DMS 273 (cell line): ENCODE measurements around the gene TMEM123.

Source experiments
- DNase-seq: peaks from one replicate; lab custom pipeline; 2025; ENCODE audit not compliant: unreplicated experiment; lab: John Stamatoyannopoulos, UW

TMEM123 gene

GRCh38 chr11:102428696-102429095 lies 23.9 kb downstream of the TMEM123 start:
- no peak for DNase-seq

GRCh38 chr11:102427068-102427467 lies 25.5 kb downstream of the TMEM123 start:
- DNase-seq, result no peak

- no peak for DNase-seq
Measured at GRCh38 chr11:102426570-102426969, 26.0 kb downstream of the TMEM123 start.

- DNase-seq, result peak; percentile 10
Measured at GRCh38 chr11:102426000-102426399, 26.6 kb downstream of the TMEM123 start.

GRCh38 chr11:102423936-102424335 lies 28.6 kb downstream of the TMEM123 start:
- no peak for DNase-seq

- no peak for DNase-seq
Measured at GRCh38 chr11:102422817-102423712, 29.5 kb downstream of the TMEM123 start.

GRCh38 chr11:102421261-102421660 lies 31.3 kb downstream of the TMEM123 start:
- peak; percentile 42 for DNase-seq

GRCh38 chr11:102420547-102420946 lies 32.0 kb downstream of the TMEM123 start:
- no peak for DNase-seq

- DNase-seq, result no peak
Measured at GRCh38 chr11:102419181-102419580, 33.4 kb downstream of the TMEM123 start.

GRCh38 chr11:102416976-102417375 lies 35.6 kb downstream of the TMEM123 start:
- no peak for DNase-seq

- DNase-seq, result no peak
Measured at GRCh38 chr11:102415304-102415916, 37.2 kb downstream of the TMEM123 start.

GRCh38 chr11:102414559-102414958 lies 38.0 kb downstream of the TMEM123 start:
- no peak for DNase-seq

- no peak for DNase-seq
Measured at GRCh38 chr11:102413497-102413896, 39.1 kb downstream of the TMEM123 start.

- no peak for DNase-seq
Measured at GRCh38 chr11:102411142-102411541, 41.4 kb downstream of the TMEM123 start.

- DNase-seq, result no peak
Measured at GRCh38 chr11:102410382-102410784, 42.2 kb downstream of the TMEM123 start.

- no peak for DNase-seq
Measured at GRCh38 chr11:102408339-102408738, 44.2 kb downstream of the TMEM123 start.

- DNase-seq, result no peak
Measured at GRCh38 chr11:102407901-102408300, 44.7 kb downstream of the TMEM123 start.

GRCh38 chr11:102406099-102406498 lies 46.5 kb downstream of the TMEM123 start:
- DNase-seq, result no peak

GRCh38 chr11:102405501-102405900 lies 47.1 kb downstream of the TMEM123 start:
- DNase-seq, result no peak

- DNase-seq, result no peak
Measured at GRCh38 chr11:102402548-102402947, 50.0 kb downstream of the TMEM123 start.

GRCh38 chr11:102401905-102402304 lies 50.7 kb downstream of the TMEM123 start:
- DNase-seq, result no peak

GRCh38 chr11:102400603-102401002 lies 52.0 kb downstream of the TMEM123 start:
- DNase-seq, result no peak
